ENCODE measurements around the gene NSG1. TPM values are rescaled to one million over a fixed set of nuclear protein-coding genes. Genes with fewer than 3 reads are reported as not detected.

The NSG1 gene
- total RNA-seq, 2 experiments from 2014 or later: 10.3 to 10.4 TPM

DNA sequence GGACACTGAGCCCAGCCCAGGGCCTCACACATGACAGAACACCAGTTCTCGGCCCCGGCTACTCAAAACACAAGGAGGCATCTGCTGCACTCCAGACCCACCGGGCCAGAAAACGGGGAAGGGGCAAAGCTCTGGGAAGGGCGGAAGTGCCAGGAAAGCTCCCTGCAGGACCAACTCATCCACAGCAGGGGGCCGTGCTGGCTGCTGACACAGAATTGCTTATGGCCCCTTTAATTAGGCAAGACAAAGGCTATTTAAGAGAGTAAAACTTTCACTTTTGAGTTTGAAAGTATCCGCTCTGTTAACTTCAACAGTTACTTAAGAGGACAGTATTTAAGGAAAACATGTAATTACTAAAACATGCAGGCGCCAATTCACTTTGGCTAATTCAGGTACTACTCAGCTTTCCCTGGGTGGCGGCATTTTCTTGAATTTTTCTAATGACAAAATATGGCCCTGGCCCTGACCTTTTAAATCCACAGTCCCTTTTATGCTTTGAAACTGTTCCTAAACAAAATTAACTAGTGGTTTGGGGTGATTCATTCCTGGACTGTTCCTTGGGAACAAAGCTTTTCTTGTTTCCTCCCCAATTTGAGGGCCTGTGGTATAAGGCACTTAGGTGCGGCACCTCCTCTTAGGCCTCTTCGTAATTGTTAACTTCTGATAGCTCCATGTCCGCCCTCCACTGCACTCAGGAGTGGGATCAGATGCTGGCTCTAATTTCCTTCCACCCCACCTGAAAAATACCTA is 40.4 kb downstream of the NSG1 start:
- POLR2A ChIA-PET: no interaction called here
- Mint-ChIP-seq H3K4me3 (no peak overlapping the region), H3K27me3 (no peaks in the 10 kb centered on the region), H3K9me3 (no peaks in the 10 kb centered on the region), H3K27ac (no peak overlapping the region), H3K36me3 (ENCODE audit: low read depth) (peaks cover 53% of the 10 kb centered on the region), H3K4me1 (ENCODE audit: low read depth) (peaks cover 16% of the 10 kb centered on the region)
- CTCF ChIA-PET: no interaction called here
- ATAC-seq (ENCODE audit: poor library complexity) (no peak), DNase-seq (no peak)
- TF ChIP-seq, protein P1, sequence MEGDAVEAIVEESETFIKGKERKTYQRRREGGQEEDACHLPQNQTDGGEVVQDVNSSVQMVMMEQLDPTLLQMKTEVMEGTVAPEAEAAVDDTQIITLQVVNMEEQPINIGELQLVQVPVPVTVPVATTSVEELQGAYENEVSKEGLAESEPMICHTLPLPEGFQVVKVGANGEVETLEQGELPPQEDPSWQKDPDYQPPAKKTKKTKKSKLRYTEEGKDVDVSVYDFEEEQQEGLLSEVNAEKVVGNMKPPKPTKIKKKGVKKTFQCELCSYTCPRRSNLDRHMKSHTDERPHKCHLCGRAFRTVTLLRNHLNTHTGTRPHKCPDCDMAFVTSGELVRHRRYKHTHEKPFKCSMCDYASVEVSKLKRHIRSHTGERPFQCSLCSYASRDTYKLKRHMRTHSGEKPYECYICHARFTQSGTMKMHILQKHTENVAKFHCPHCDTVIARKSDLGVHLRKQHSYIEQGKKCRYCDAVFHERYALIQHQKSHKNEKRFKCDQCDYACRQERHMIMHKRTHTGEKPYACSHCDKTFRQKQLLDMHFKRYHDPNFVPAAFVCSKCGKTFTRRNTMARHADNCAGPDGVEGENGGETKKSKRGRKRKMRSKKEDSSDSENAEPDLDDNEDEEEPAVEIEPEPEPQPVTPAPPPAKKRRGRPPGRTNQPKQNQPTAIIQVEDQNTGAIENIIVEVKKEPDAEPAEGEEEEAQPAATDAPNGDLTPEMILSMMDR (IDR thresholded peaks at IDR 0.05): no peak
- H3K36me3 ChIP-seq (ENCODE audit: insufficient read depth, low read length): peaks cover 28% of the 10 kb centered on the region
- H3K4me1 ChIP-seq (ENCODE audit: insufficient read depth, low read length): peaks cover 4% of the 10 kb centered on the region
- no peak overlapping the region for H3K4me3 ChIP-seq (ENCODE audit: low read length)
- H3K27me3 ChIP-seq (ENCODE audit: control insufficient read depth in 1 of 2, insufficient read depth in 2 of 2, low read length in 2 of 2): no peaks in the 10 kb centered on the region
- H3K27ac ChIP-seq (ENCODE audit: low read depth in 1 of 2, low read length in 2 of 2): no peak overlapping the region
- intact Hi-C loops (cut with DNase I, micrococcal nuclease): loop anchor here in 1 of 2 experiments (5.0 kb wide), 1 partner anchor 35 kb away; no protein-coding TSS in a partner anchor
- no peaks in the 10 kb centered on the region for H3K9me3 ChIP-seq (ENCODE audit: control insufficient read depth in 1 of 2, insufficient read depth in 1 of 2, low read length in 2 of 2)

DNA sequence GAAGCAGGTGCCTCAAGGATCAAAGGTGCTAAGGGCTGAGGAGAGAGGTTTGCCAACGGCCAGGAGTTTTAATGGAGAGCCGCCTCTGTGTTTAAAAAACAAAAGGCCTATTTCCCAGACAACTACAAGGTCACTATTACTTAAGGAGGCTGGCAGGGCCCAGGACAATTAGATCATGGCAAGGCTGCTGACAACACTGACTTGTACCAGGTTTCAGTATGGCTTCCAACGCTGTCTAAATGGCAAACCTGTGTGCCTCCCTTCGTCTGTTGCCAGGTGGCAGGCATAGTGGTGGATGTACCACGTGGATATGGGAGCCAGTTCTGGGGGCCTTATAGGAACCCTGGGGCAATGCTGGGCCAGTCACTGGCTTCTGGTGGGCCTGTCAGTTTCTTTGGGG is 41.0 kb downstream of the NSG1 start:
- Mint-ChIP-seq H3K4me1 (ENCODE audit: low read depth) (peaks cover 16% of the 10 kb centered on the region), H3K27ac (no peak overlapping the region), H3K9me3 (no peaks in the 10 kb centered on the region), H3K4me3 (no peak overlapping the region), H3K27me3 (no peaks in the 10 kb centered on the region), H3K36me3 (ENCODE audit: low read depth) (peaks cover 49% of the 10 kb centered on the region)
- no peaks in the 10 kb centered on the region for H3K27me3 ChIP-seq (ENCODE audit: control insufficient read depth in 1 of 2, insufficient read depth in 2 of 2, low read length in 2 of 2)
- H3K36me3 ChIP-seq (ENCODE audit: insufficient read depth, low read length): peaks cover 28% of the 10 kb centered on the region
- no peak overlapping the region for H3K4me3 ChIP-seq (ENCODE audit: low read length)
- CTCF ChIA-PET: no interaction called here
- POLR2A ChIA-PET: no interaction called here
- intact Hi-C loops (cut with DNase I, micrococcal nuclease): loop anchor here in 1 of 2 experiments (5.0 kb wide), 1 partner anchor 36 kb away; no protein-coding TSS in a partner anchor
- no peak overlapping the region for H3K27ac ChIP-seq (ENCODE audit: low read depth in 1 of 2, low read length in 2 of 2)
- peaks cover 4% of the 10 kb centered on the region for H3K4me1 ChIP-seq (ENCODE audit: insufficient read depth, low read length)
- DNase-seq: no peak
- no peak for ATAC-seq (ENCODE audit: poor library complexity)
- no peaks in the 10 kb centered on the region for H3K9me3 ChIP-seq (ENCODE audit: control insufficient read depth in 1 of 2, insufficient read depth in 1 of 2, low read length in 2 of 2)
- TF ChIP-seq, protein P1 (IDR thresholded peaks at IDR 0.05): no peak

DNA sequence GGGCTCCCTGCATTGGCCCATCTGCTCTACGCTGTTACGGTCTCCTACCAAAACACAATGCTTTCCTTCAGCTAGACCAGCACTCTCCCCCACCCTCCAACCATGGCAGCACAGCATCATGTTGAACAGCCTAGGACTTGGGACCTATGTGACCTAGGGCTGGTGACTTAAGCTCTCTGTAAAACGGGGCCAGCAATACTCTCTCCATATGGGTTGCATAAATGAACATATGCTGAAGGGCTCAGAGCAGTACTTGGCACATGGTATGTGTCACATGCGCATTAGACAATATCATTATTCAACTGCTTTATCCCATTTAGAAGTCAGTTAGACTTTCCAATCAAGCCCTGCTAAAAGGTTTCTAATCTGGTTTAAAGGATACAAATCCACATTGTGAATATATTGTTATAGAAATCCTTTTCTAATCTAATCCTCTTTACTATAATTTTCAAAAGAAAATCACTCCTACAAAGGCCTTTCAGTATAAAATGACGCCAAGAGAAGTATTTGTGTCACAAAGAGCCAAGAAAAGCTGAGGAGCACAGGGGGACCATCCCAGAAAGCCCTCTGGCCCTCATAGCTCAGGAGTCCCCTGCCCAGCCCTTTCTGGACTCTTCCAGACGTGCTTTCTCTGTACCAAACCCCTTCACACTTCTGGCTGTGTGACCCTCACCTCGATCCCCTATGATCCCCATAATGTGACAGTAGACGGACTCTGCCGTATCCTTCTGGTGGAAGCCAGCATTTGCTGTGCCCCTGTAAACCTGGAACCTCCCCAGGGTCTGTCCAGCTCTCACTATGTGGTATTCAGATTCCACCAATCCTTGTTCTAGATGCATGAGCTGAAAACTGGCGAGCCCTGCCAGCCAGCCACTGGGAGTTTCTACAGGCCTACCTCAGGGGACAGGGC is 42.3 kb downstream of the NSG1 start:
- ChIA-PET POLR2A (no interaction called here), CTCF (no interaction called here)
- H3K4me1 Mint-ChIP-seq (ENCODE audit: low read depth): peaks cover 16% of the 10 kb centered on the region
- Histone ChIP-seq H3K27ac (ENCODE audit: low read depth in 1 of 2, low read length in 2 of 2) (no peak overlapping the region), H3K36me3 (ENCODE audit: insufficient read depth, low read length) (peaks cover 19% of the 10 kb centered on the region), H3K4me1 (ENCODE audit: insufficient read depth, low read length) (peaks cover 4% of the 10 kb centered on the region), H3K4me3 (ENCODE audit: low read length) (no peak overlapping the region), H3K27me3 (ENCODE audit: control insufficient read depth in 1 of 2, insufficient read depth in 2 of 2, low read length in 2 of 2) (no peaks in the 10 kb centered on the region), H3K9me3 (ENCODE audit: control insufficient read depth in 1 of 2, insufficient read depth in 1 of 2, low read length in 2 of 2) (no peaks in the 10 kb centered on the region)
- no peaks in the 10 kb centered on the region for H3K27me3 Mint-ChIP-seq
- H3K36me3 Mint-ChIP-seq (ENCODE audit: low read depth): peaks cover 50% of the 10 kb centered on the region
- no peaks in the 10 kb centered on the region for H3K9me3 Mint-ChIP-seq
- no peak for DNase-seq
- no peak overlapping the region for H3K27ac Mint-ChIP-seq
- no peak for ATAC-seq (ENCODE audit: poor library complexity)
- intact Hi-C loops (cut with DNase I, micrococcal nuclease): loop anchor here in 1 of 2 experiments (5.0 kb wide), 1 partner anchor 37 kb away; no protein-coding TSS in a partner anchor
- TF ChIP-seq, protein P1 (IDR thresholded peaks at IDR 0.05): no peak
- no peak overlapping the region for H3K4me3 Mint-ChIP-seq

All from CD4-positive, alpha-beta T cell (primary cell).